SU-DHL-6 (cell line): ENCODE measurements around the gene STX16.

Experiments used
- H2AFZ ChIP-seq: fragments of 200-600 bp; sonication (generic); 2 replicates; pipeline ENCODE4 v1.6.1; 2014; ENCODE audit warnings: low read depth, mild to moderate bottlenecking, moderate library complexity, mixed read lengths, antibody characterized with exemption, low read length; ENCODE audit not compliant: severe bottlenecking
- H3F3A ChIP-seq: fragments of 200-600 bp; shearing (Covaris generic); 2 replicates; pipeline ENCODE4 v1.6.0; 2016; ENCODE audit warnings: antibody characterized with exemption, mild to moderate bottlenecking; ENCODE audit not compliant: insufficient read depth
- H3K27ac ChIP-seq: fragments of 200-600 bp; sonication (generic); 2 replicates; pipeline ENCODE4 v1.5.1; 2016; ENCODE audit warnings: low read depth, mild to moderate bottlenecking, low read length, moderate library complexity, mixed read lengths
- H3K27me3 ChIP-seq: fragments of 200-600 bp; sonication (generic), shearing (Covaris generic); 2 replicates; pipeline ENCODE4 v1.6.0; 2014; ENCODE audit warnings: mild to moderate bottlenecking, low read length
- H3K36me3 ChIP-seq: fragments of 200-600 bp; sonication (generic); 2 replicates; pipeline ENCODE4 v1.6.1; 2014; ENCODE audit warnings: mild to moderate bottlenecking, low read length, mixed read lengths
- H3K4me2 ChIP-seq: fragments of 300-600, 200-600 bp; shearing (Covaris generic), sonication (generic); 2 replicates; pipeline ENCODE4 v1.6.0; 2014; ENCODE audit warnings: low read length, low read depth, mild to moderate bottlenecking; ENCODE audit not compliant: poor library complexity, severe bottlenecking
- H3K4me3 ChIP-seq: fragments of 200-600 bp; sonication (generic); 2 replicates; pipeline ENCODE4 v1.5.1; 2014; ENCODE audit warnings: antibody characterized with exemption, low read length, mild to moderate bottlenecking, mixed read lengths; ENCODE audit not compliant: insufficient read depth, poor library complexity, severe bottlenecking
- H3K79me2 ChIP-seq: fragments of 200-600 bp; sonication (generic); 2 replicates; pipeline ENCODE4 v1.6.1; 2014; ENCODE audit warnings: mild to moderate bottlenecking, low read length, moderate library complexity; ENCODE audit not compliant: insufficient read depth
- H3K9ac ChIP-seq: fragments of 200-600 bp; sonication (generic); 2 replicates; pipeline ENCODE4 v1.7.0; 2014; ENCODE audit warnings: mild to moderate bottlenecking, low read length
- H3K9me2 ChIP-seq: fragments of 200-600 bp; sonication (generic); replicated peaks from 2 replicates; pipeline ENCODE4 v1.6.1; 2014; ENCODE audit warnings: low read length; ENCODE audit not compliant: insufficient read depth
- H3K9me3 ChIP-seq: fragments of 200-600 bp; sonication (generic); 2 replicates; pipeline ENCODE4 v1.6.1; 2014; ENCODE audit warnings: low read length, mixed read lengths; ENCODE audit not compliant: insufficient read depth
- H4K20me1 ChIP-seq: fragments of 200-600 bp; sonication (generic); 2 replicates; pipeline ENCODE4 v1.6.1; 2014; ENCODE audit warnings: low read depth, mild to moderate bottlenecking, antibody characterized with exemption, low read length, moderate library complexity, mixed read lengths
- EZH2phosphoT487 ChIP-seq: fragments of 200-600 bp; sonication (generic), shearing (Covaris generic); conservative IDR thresholded peaks from 2 replicates; pipeline ENCODE4 v1.6.1; 2018; ENCODE audit warnings: mild to moderate bottlenecking, antibody characterized with exemption, low read length, moderate library complexity, mixed read lengths
- TF ChIP-seq, protein P1 (sequence below): fragments of 200-600 bp; sonication (generic); IDR thresholded peaks from one replicate; pipeline ENCODE4 v1.5.1; 2017; ENCODE audit warnings: antibody characterized with exemption, mild to moderate bottlenecking, low read length, moderate library complexity; ENCODE audit not compliant: insufficient read depth, poor library complexity, severe bottlenecking

STX16 gene

DNA sequence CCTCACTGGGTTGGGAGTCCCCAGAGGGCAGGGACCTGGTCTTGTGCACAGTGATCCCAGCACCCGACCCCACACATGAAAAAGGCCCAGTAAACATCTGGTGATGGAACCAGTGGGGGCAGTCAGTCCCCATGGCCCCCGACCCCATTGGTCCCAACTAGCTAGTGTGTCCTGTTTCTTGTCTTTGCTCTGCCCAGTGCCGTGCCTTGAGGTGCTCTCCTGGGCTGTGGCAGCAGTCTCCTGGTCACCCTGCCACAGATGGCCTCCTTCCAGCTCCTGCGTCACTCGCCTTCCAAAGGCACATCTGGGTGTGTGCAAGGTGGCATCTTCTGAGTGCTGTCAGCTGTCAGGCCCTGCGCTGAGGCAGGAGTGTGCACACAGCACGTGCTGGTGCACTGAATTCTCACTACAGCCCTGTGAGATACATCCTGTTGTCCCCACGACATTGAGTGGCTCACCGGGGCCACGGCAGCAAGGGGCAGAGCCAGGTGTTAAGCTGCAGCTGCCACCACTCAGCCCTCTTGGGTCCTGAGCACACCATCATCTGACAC lies 45.4 kb downstream of the STX16 start:
- Histone ChIP-seq H3F3A (no peaks in the 10 kb centered on the region), H3K9me2 (no peaks in the 10 kb centered on the region), H3K27me3 (no peaks in the 10 kb centered on the region), H3K36me3 (no peaks in the 10 kb centered on the region), H3K27ac (no peak overlapping the region), H3K9me3 (no peaks in the 10 kb centered on the region), H3K79me2 (no peaks in the 10 kb centered on the region), H3K4me2 (no peak overlapping the region), H3K9ac (no peak overlapping the region), H3K4me3 (no peak overlapping the region), H2AFZ (no peak overlapping the region), H4K20me1 (no peaks in the 10 kb centered on the region)
- TF ChIP-seq, protein P1, sequence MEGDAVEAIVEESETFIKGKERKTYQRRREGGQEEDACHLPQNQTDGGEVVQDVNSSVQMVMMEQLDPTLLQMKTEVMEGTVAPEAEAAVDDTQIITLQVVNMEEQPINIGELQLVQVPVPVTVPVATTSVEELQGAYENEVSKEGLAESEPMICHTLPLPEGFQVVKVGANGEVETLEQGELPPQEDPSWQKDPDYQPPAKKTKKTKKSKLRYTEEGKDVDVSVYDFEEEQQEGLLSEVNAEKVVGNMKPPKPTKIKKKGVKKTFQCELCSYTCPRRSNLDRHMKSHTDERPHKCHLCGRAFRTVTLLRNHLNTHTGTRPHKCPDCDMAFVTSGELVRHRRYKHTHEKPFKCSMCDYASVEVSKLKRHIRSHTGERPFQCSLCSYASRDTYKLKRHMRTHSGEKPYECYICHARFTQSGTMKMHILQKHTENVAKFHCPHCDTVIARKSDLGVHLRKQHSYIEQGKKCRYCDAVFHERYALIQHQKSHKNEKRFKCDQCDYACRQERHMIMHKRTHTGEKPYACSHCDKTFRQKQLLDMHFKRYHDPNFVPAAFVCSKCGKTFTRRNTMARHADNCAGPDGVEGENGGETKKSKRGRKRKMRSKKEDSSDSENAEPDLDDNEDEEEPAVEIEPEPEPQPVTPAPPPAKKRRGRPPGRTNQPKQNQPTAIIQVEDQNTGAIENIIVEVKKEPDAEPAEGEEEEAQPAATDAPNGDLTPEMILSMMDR = no peak
- no peak for TF ChIP-seq EZH2phosphoT487

DNA sequence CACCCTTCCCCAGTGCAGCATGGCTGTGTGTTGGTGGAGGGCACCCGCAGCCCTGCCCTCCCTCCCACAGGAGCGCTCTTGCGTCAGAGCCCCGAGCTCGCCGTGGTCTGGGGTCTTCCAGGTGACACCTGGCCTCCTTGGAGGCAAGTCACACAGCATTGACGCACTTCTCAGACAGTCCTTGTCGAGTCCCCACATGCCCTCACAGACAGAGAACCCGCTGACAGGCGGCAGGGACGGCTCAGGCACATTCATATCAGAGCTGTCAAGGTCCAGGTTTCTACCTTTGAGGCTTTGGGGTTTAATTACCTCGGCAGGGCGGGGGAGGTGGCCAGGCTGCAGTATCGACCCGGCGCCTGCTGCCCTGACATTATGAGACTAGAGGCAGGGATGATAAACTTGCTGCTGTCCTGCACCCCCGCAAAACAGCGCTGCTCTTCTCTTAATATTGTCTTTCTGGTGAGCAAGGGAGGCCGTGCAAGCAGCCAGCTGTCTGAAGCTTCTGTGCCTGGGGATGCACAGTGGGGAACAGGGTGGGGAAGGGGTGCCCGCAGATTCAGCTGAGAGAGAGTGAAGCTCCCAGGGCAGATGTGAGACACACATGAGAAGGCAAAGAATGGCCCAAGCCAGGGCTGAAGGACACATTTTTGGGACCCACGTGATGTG lies 46.3 kb downstream of the STX16 start:
- Histone ChIP-seq H3K9ac (no peak overlapping the region), H3K27ac (no peak overlapping the region), H3K36me3 (no peaks in the 10 kb centered on the region), H3K9me3 (no peaks in the 10 kb centered on the region), H4K20me1 (no peaks in the 10 kb centered on the region), H3K9me2 (no peaks in the 10 kb centered on the region), H3F3A (no peaks in the 10 kb centered on the region), H3K4me2 (no peak overlapping the region), H3K27me3 (no peaks in the 10 kb centered on the region), H2AFZ (no peak overlapping the region), H3K79me2 (no peaks in the 10 kb centered on the region), H3K4me3 (no peak overlapping the region)
- TF ChIP-seq, protein P1 = no peak
- TF ChIP-seq EZH2phosphoT487 = no peak

DNA sequence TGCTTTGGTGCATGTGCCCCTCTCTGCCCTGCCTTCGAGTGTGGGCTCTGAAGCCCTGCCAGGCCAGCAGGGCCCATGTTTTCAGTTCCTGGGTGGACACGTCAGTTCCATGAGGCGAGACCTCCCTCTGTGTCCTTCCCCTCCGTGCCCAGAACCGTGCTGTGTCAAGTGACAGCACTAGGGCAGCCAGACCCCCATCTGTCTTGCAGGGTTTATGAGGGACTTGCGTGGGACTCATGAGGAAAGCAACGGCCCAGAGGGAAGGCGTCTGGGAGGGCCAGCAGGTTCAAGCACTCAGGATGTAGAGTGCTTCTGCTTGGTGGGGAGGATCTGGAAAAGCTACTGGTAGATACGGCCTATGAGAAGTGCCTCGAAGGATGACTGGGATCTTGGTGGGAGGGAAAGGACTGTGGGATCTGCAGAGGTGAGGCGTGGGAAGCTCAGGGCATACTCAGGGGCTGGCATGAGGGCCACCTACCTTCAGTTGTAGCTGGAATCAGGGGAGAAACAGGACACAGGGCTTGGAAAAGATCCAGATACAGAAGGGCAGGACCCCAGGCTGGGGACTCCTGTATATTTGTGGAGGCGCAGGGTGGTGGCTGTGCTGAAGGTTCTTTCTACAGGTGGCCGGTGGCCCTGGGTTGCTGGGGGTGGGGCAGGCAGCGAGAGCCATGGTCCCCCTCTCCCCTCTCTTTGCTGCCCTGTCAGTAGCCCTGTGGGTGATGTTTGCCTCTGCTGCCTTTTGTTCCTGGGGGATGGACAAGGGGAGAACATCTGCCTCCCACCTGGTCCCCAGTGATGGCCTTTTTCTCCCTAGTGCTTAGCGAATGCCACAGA lies 47.0 kb downstream of the STX16 start:
- Histone ChIP-seq H3K4me2 (no peak overlapping the region), H3K79me2 (no peaks in the 10 kb centered on the region), H3K4me3 (no peak overlapping the region), H3K27me3 (no peaks in the 10 kb centered on the region), H3K9ac (no peak overlapping the region), H4K20me1 (no peaks in the 10 kb centered on the region), H3K36me3 (no peaks in the 10 kb centered on the region), H3K9me2 (no peaks in the 10 kb centered on the region), H3K9me3 (no peaks in the 10 kb centered on the region), H2AFZ (no peak overlapping the region), H3K27ac (no peak overlapping the region), H3F3A (no peaks in the 10 kb centered on the region)
- TF ChIP-seq EZH2phosphoT487 = no peak
- TF ChIP-seq, protein P1 = no peak
